Limb (tissue), 2 donors: Measurements from ENCODE around the gene PALD1.
"Not testable (repeated sequence)": the region's sequence is repeated elsewhere in the genome, so short reads cannot be mapped to it uniquely, and the experiment has no call there.

Source experiments
- DNase-seq, 2 donors: peaks; one replicate each; pipeline ENCODE4 v3.0.0-alpha.2; 2016; ENCODE audit errors: extremely low spot score in 2 of 2

The PALD1 gene

GRCh38 chr10:70481831-70482530, 3.4 kb downstream of the PALD1 start:
- DNase-seq = peak in 1 of 2 donors; percentile 36

GRCh38 chr10:70482982-70483760, 4.6 kb downstream of the PALD1 start:
- DNase-seq = peak in 1 of 2 donors; percentile 30

- not testable (repeated sequence) for DNase-seq
These were observed 5.3 kb downstream of the PALD1 start for GRCh38 chr10:70483872-70484271.

GRCh38 chr10:70487824-70488223, 9.3 kb downstream of the PALD1 start:
- DNase-seq = no peak

GRCh38 chr10:70490142-70490541, 11.6 kb downstream of the PALD1 start:
- no peak for DNase-seq

- DNase-seq = no peak
These were observed 13.0 kb downstream of the PALD1 start for GRCh38 chr10:70491614-70492013.

GRCh38 chr10:70492786-70493659, 14.5 kb downstream of the PALD1 start:
- DNase-seq = no peak

- DNase-seq = no peak
These were observed 15.2 kb downstream of the PALD1 start for GRCh38 chr10:70493660-70494234.

- no peak for DNase-seq
These were observed 16.0 kb downstream of the PALD1 start for GRCh38 chr10:70494536-70494935.

- no peak for DNase-seq
These were observed 16.4 kb downstream of the PALD1 start for GRCh38 chr10:70494966-70495365.

- no peak for DNase-seq
These were observed 17.2 kb downstream of the PALD1 start for GRCh38 chr10:70495691-70496261.

- DNase-seq = no peak
These were observed 18.0 kb downstream of the PALD1 start for GRCh38 chr10:70496341-70497119.

GRCh38 chr10:70497120-70497545, 18.6 kb downstream of the PALD1 start:
- no peak for DNase-seq

- DNase-seq = peak in 1 of 2 donors; percentile 60
These were observed 20.6 kb downstream of the PALD1 start for GRCh38 chr10:70498970-70499835.

- DNase-seq = no peak
These were observed 21.2 kb downstream of the PALD1 start for GRCh38 chr10:70499836-70500167.

- DNase-seq = no peak
These were observed 21.8 kb downstream of the PALD1 start for GRCh38 chr10:70500368-70500767.

GRCh38 chr10:70500812-70501301, 22.3 kb downstream of the PALD1 start:
- DNase-seq = no peak

GRCh38 chr10:70502406-70502805, 23.8 kb downstream of the PALD1 start:
- DNase-seq = no peak

GRCh38 chr10:70503776-70504175, 25.2 kb downstream of the PALD1 start:
- no peak for DNase-seq
